UCSD-AML1 (cell line): ENCODE data around the gene TRIM51.
"Not testable (repeated sequence)": the region's sequence is repeated elsewhere in the genome, so short reads cannot be mapped to it uniquely, and the experiment has no call there.

Experiments used
- DNase-seq: peaks from one replicate; lab custom pipeline; 2025; ENCODE audit not compliant: unreplicated experiment; lab: John Stamatoyannopoulos, UW

TRIM51 gene, protein sequence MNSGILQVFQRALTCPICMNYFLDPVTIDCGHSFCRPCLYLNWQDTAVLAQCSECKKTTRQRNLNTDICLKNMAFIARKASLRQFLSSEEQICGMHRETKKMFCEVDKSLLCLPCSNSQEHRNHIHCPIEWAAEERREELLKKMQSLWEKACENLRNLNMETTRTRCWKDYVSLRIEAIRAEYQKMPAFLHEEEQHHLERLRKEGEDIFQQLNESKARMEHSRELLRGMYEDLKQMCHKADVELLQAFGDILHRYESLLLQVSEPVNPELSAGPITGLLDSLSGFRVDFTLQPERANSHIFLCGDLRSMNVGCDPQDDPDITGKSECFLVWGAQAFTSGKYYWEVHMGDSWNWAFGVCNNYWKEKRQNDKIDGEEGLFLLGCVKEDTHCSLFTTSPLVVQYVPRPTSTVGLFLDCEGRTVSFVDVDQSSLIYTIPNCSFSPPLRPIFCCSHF

DNA sequence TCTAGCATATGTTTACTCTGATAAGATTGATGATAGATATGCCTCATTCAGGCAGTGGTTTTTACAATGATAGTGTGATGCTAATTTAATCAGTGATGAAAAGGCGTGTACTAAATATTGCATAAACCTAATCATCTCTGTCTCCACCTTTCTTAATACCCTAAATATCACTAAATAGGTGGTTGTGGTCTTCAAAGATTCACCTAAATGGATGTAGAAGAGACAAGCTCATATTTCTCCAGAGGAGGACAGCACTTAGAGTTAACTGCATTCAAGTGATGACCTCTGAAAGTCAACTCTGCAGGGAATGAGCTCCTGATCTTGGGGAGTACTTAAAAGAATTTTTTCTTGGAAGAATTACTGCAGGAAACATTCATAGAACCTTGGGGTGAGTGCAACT, at the start of gene TRIM51:
Gene TRIM51 (plus strand): TSS at position 301 of the 400 bp plus-strand sequence. CDS start 2,132 bp downstream, outside the sequence.
- DNase-seq: not testable (repeated sequence)

GRCh38 chr11:55838452-55838851, 44.6 kb upstream of the TRIM51 start, which contains the start of gene OR5D16:
Gene OR5D16 (plus strand): TSS chr11:55838752. CDS start chr11:55838752, 0 bp downstream.
- DNase-seq: no peak

DNA sequence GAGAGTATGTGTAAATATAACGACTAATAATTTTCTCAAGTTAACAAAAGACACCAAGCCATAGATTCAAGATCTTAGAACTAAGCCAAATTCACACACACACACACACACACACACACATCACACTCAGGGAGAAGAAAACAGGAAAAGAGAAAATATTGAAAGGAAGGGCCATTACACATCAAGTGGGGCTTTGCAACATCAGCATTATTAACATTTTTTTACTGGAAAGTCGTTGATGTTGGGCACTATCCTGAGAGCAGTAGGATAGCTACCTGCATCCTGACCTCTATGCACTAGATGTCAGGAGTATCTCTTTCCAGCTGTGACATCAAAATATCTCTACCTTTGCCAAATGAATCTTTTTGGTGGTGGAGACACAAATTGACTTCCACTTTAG, 35.6 kb upstream of the TRIM51 start:
- DNase-seq: no peak

DNA sequence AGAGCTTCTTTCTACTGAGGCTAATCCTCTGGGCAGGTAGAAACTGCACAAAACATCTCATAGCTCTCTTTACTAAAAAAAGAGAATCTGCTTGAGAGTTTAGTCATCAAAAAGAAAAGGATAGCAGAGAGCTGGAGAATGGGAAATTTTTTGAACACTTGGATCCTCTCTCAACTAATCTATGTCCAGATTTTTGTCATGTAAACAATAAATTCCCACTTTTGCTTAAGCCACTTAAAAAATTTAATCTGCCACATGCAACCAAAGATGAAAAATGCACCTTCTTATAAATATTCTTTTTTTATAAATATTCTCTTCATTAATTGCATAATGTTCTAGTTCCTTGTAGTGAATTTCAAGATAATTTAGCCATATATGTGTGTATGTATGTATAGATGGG, 34.1 kb upstream of the TRIM51 start:
- DNase-seq: no peak

GRCh38 chr11:55852141-55852540, 31.0 kb upstream of the TRIM51 start:
- DNase-seq: no peak

DNA sequence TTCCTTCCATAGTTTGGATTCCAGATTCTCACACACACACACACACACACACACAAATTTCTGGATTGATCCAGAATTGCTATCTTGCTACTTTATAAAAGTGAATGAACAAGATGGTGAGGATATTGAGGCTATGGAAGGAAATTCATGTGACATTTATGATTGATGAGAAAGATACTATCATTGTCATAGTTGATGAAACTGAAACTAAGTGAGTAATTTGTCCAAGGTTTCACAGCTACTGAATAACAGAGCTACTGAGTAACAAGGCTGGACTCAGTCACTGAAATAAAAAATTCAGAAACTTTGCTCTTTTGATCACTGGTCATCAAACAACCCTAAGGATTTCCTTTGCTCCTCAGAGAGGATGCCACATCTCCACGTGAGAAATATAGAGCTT, 28.4 kb upstream of the TRIM51 start:
- DNase-seq: no peak

DNA sequence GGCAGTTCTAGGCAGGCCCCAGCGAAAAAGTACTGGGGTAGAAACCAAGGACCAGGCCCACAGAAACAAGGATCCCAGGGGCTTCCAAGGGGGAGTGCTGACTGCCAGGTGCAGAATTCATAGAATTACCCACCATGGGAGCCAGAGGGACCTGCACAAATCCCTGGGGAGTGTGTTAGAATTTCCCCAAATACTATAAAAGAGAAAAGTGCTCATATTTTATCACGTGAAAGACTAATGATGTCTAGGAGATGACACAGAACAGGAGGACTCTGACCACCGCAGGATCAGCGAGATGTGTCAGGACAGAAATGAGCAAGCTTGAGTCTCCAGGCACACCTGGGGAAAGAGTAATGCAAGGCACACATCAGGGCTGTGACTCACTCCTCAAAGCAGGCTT, 15.7 kb upstream of the TRIM51 start:
- DNase-seq: not testable (repeated sequence)

DNA sequence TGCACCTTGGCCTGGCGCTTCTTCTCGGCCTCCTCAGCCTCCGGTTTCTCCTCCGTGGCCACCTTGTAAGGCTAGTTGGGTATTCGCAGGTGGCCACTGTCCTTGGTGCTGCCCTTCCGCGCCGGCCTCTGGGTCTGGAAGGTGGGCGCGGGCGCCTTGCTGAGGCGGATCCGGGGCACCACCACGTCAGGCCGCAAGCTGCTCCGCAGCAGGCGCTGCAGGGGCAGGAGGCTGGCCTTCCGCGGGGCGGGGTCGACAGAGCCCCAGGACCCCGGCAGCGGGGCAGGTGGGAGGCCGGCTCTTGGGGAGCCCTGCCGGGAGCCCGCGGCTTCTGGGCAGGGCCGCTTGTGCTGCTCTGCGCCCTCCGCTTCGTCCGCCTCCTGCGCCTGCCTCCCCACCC, 10.4 kb upstream of the TRIM51 start:
- not testable (repeated sequence) for DNase-seq

DNA sequence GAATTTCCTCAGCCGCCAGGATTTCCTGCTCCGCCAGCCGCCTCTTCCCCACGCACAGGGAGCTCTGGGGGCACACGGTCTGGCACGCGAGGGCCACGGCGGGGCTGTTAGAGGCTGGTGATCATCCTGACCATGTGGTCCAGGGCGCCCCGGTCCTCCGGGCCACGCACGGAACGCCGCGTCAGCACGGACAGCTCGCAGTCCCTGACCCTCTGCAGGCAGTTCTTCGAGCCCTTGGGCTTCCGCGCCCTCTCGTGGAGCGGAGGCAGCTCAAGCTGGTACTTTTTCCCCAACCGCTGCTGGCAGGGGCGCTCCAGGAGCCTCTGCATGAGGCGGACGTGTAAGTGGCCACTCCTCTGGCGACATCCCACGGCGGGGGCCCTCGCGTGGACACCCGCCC, 10.0 kb upstream of the TRIM51 start:
- not testable (repeated sequence) for DNase-seq

DNA sequence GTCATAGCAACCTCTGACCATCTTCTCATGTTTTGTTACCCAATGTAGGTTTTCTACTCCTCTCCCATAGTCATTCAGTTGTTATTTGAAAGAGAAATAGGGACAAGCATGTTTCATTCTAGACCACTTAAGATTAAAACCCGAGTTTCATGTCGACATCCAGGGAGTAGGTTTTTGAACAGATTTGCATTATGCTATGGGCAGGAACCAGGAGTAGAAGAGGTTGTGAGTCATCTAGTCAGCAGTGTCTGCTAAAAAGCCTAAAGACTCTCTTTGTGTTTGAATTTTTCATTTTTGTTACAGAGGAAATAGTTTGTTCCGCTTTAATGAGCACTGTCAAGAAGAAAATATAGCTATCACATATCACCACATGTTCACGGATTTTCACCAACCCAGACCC, 1.9 kb downstream of the TRIM51 start:
- not testable (repeated sequence) for DNase-seq

GRCh38 chr11:55885481-55885880, 2.4 kb downstream of the TRIM51 start:
- not testable (repeated sequence) for DNase-seq

DNA sequence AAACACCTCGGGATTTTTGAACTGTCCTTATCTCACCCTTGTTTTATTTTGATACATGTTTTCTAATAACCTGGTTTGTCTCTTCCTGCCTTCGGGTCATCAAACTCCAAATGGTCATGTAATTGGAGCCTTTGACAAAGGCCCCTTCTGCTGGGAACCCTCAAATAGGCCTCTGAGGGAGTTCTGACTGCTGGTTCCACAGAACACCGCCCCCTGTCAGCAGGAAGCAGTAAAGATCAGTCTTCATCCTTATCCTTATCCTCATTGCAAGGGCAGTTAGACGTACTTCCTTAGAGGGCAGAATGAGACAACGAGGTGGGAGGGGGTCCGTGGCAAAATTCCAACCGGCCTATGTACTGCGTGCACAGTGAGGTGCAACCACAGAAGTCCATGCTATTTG, 12.1 kb downstream of the TRIM51 start:
- no peak for DNase-seq

DNA sequence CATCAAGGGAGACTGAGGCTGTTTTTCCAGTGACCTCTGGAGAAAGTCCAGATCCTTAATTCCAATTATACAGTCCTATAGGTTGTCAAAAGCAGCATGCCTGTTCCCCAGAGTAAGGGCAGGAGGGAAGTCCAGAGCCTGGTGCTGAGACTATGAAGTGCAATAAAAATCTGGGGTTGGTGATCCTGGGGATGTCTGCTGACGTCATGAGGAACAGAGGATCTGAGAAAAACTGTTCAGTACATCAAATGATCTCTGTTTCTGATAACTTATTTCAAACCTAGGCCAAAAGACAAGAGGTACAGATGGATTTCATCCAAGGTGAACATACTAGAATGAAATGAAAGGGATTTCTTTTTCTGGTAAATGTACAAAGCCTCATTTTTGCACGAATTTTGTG, 19.2 kb downstream of the TRIM51 start:
- no peak for DNase-seq

GRCh38 chr11:55914482-55914881, 31.4 kb downstream of the TRIM51 start, which contains the start of gene OR5W2:
Gene OR5W2 (minus strand): TSS chr11:55914582. CDS start chr11:55914582, 0 bp downstream.
- DNase-seq: no peak

- DNase-seq: no peak
Observed at GRCh38 chr11:55920537-55920936, 37.4 kb downstream of the TRIM51 start.

DNA sequence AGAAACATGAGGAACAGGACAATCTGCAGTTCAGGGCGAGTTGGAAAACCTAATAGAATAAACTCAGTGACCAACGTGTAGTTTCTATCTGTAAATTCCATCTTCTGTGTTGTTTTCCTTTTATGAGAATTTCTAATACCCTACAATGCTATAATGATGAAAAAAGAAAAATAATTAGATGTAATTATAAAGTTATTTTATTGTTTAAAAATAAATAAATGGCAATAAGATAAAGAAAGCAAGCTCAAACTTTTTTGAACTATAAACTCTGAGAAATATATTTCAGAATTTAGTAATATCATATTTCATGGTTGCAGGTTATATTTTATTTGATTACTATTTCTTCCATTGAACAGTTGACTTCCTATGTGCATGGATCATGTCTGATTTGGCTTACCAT, 53.2 kb downstream of the TRIM51 start, which contains the start of gene OR5I1:
Gene OR5I1 (minus strand): TSS at position 101 of the 400 bp plus-strand sequence. CDS start 0 bp downstream, at position 101.
- DNase-seq: no peak
